NT2/D1 (cell line): ENCODE measurements around the gene HOXA1.

Experiments
- DNase-seq: peaks from one replicate; pipeline ENCODE4 v3.0.0-alpha.2; 2011; ENCODE audit warnings: low read depth, low spot score
- H3K27me3 ChIP-seq: 2 replicates; pipeline ENCODE4 v1.6.0; 2011; ENCODE audit warnings: mild to moderate bottlenecking; ENCODE audit not compliant: insufficient read length, insufficient read depth
- H3K36me3 ChIP-seq: 2 replicates; pipeline ENCODE4 v1.6.1; 2011; ENCODE audit warnings: mild to moderate bottlenecking, low read length, mixed read lengths; ENCODE audit not compliant: insufficient read depth, insufficient read length
- H3K4me1 ChIP-seq: 2 replicates; pipeline ENCODE4 v1.5.1; 2011; ENCODE audit not compliant: insufficient read depth, insufficient read length
- H3K4me3 ChIP-seq: 2 replicates; pipeline ENCODE4 v1.5.1; 2011; ENCODE audit warnings: low read depth; ENCODE audit not compliant: insufficient read length
- H3K9ac ChIP-seq: 2 replicates; pipeline ENCODE4 v1.6.0; 2011; ENCODE audit warnings: low read depth; ENCODE audit not compliant: insufficient read length
- H3K9me3 ChIP-seq: 2 replicates; pipeline ENCODE4 v1.5.1; 2011; ENCODE audit warnings: mild to moderate bottlenecking, low read length; ENCODE audit not compliant: insufficient read depth
- SUZ12 ChIP-seq: IDR thresholded peaks from 2 replicates; pipeline ENCODE4 v1.6.1; 2011; ENCODE audit not compliant: insufficient read length, insufficient read depth; ENCODE audit errors: extremely low read depth
- YY1 ChIP-seq: IDR thresholded peaks from 2 replicates; pipeline ENCODE4 v1.6.1; 2011; ENCODE audit not compliant: insufficient read length, insufficient read depth
- ZNF274 ChIP-seq: IDR thresholded peaks from 2 replicates; pipeline ENCODE4 v1.6.1; 2011; ENCODE audit warnings: mild to moderate bottlenecking, low read depth, low read length

Gene HOXA1

GRCh38 chr7:27141923-27142579 is 46.3 kb upstream of the HOXA1 start:
- H3K27me3 ChIP-seq, result peaks cover 99% of the 10 kb centered on the region
- peak overlapping the region; percentile 48 for H3K4me3 ChIP-seq
- peak; percentile 48 for DNase-seq
- H3K9ac ChIP-seq, result peak overlapping the region; percentile 76
- no peak for TF ChIP-seq YY1
- TF ChIP-seq SUZ12, result peak; percentile 88
- no peak for TF ChIP-seq ZNF274
- no peaks in the 10 kb centered on the region for H3K9me3 ChIP-seq
- H3K36me3 ChIP-seq, result no peaks in the 10 kb centered on the region
- no peaks in the 10 kb centered on the region for H3K4me1 ChIP-seq

- H3K36me3 ChIP-seq, result no peaks in the 10 kb centered on the region
- no peak overlapping the region for H3K9ac ChIP-seq
- H3K4me1 ChIP-seq, result no peaks in the 10 kb centered on the region
- no peaks in the 10 kb centered on the region for H3K9me3 ChIP-seq
- no peak for DNase-seq
- TF ChIP-seq SUZ12 (no peak), ZNF274 (no peak), YY1 (no peak)
- H3K27me3 ChIP-seq, result peaks cover 99% of the 10 kb centered on the region
- no peak overlapping the region for H3K4me3 ChIP-seq
These were observed 45.5 kb upstream of the HOXA1 start for GRCh38 chr7:27141137-27141922.

- no peak for TF ChIP-seq YY1
- TF ChIP-seq ZNF274, result no peak
- TF ChIP-seq SUZ12, result no peak
- Histone ChIP-seq H3K27me3 (peaks cover 99% of the 10 kb centered on the region), H3K9ac (no peak overlapping the region)
These were observed 44.5 kb upstream of the HOXA1 start for GRCh38 chr7:27140126-27140857.

DNA sequence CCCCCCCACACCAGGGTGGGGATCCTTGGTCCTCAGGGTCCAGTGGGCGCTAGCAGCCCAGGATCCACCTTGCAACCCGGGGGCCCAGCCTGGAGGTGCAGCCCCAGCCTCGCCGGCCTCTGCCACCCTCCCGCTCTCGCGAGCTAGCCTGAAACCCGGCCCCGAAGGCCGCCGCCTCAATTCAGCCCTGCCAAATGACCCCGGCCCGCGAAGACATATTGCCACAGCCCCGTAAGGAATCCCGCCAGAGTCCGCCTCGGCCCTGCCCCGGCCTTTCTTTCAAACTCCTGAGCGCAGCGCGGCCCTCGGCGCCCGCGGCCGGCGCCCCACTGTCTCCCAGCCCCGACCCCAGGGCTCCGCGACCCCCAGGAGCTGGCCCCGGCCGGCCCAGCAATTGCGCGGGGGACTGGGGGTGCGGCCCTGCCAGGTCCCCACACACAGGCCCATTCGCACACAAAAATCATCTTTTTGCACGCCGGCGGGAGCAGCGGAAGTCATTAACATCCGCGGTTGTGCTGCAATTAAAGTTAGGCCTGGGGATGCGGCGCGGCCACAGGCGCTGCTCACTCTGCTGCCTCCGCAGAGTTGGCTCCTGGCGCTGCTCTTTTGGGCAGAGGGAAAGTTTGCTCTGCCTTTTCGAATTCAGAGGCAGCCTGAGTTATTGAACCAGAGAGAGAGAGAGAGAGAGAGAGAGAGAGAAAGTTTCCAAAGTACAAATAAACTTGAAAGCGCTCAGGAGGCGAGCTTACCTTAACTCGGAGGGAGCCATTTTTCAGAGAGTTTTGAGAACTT is 43.7 kb upstream of the HOXA1 start:
- Histone ChIP-seq H3K9me3 (no peaks in the 10 kb centered on the region), H3K36me3 (no peaks in the 10 kb centered on the region), H3K4me3 (peak overlapping the region; percentile 20), H3K4me1 (no peaks in the 10 kb centered on the region), H3K27me3 (peaks cover 99% of the 10 kb centered on the region), H3K9ac (peak overlapping the region; percentile 43)
- no peak for DNase-seq
- no peak for TF ChIP-seq ZNF274
- TF ChIP-seq SUZ12, result peak; percentile 99

More at GRCh38 chr7:27140126-27140857, 44.5 kb upstream of the HOXA1 start:
- Histone ChIP-seq H3K36me3 (no peaks in the 10 kb centered on the region), H3K4me1 (no peaks in the 10 kb centered on the region), H3K4me3 (no peak overlapping the region), H3K9me3 (no peaks in the 10 kb centered on the region)
- DNase-seq, result no peak

DNA sequence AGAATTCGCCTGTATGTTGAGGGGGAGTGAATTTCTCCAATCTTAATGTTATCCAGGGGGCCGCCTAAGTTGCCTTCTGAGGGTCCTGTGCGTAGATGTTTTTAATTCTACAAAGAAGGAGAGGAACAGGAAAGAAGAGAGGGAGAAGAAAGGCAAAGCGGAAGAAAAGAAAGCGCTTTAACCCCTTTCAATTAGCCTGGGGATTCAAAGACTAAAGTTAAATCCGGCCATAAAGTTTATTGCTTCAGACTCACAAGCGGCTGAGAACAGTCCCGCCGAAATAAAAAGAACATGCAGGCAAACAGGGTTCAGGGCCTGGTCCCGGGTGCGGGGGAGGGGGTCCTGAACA is 43.2 kb upstream of the HOXA1 start:
- Histone ChIP-seq H3K9ac (peak overlapping the region; percentile 43), H3K4me3 (peak overlapping the region; percentile 20), H3K9me3 (no peaks in the 10 kb centered on the region), H3K27me3 (peaks cover 99% of the 10 kb centered on the region), H3K36me3 (no peaks in the 10 kb centered on the region), H3K4me1 (no peaks in the 10 kb centered on the region)
- DNase-seq, result no peak
- TF ChIP-seq YY1, result no peak
- no peak for TF ChIP-seq ZNF274
- TF ChIP-seq SUZ12, result no peak

DNA sequence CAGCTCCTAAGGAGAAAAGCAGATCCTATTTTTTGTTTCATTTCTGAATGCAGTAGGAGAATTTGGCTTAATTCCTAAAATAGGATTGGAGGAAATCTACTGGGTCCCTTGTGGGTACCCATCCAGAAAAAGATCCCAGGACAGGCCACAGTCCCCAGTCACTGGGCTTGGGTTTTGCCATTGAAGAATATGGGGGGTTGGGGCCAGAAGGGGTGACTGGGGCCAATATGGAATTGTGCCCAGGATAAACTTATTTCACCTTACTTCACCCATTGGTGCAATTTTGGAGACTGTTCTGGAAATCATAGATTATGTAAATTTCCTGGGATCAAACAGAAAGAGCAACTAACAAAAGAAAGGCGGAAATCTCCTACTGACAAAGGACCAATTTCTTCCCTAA is 42.7 kb upstream of the HOXA1 start:
- Histone ChIP-seq H3K9me3 (no peaks in the 10 kb centered on the region), H3K36me3 (no peaks in the 10 kb centered on the region), H3K27me3 (peaks cover 100% of the 10 kb centered on the region), H3K4me1 (no peaks in the 10 kb centered on the region), H3K4me3 (no peak overlapping the region), H3K9ac (no peak overlapping the region)
- TF ChIP-seq SUZ12 (no peak), ZNF274 (no peak), YY1 (no peak)
- no peak for DNase-seq
